ENCODE data around the gene ANKS1B. TPM values are rescaled to one million over a fixed set of nuclear protein-coding genes. Genes with fewer than 3 reads are reported as not detected.

ANKS1B gene
- total RNA-seq, 6 experiments from 2014 or later, result 0.31 to 0.66 (median 0.37) TPM

DNA sequence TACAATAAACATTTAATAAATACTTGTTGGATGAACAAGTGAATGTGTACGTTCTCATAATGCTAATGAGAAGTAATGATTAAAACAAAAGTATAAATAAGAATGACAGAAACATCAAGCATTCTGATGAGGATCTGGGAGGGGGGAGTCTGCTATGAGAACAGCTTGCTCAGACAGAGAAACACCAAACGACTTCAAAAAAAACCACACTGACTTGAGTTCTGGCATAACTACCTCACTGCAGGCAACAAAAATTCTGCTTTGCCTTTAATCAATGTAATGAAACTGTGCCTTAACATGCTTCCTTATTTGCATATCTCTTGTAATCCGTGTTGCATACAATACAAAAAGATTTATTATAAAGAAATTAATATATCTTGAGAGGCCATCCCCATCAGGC, 632.5 kb downstream of the ANKS1B start:
- no peak for DNase-seq
- Mint-ChIP-seq H3K27ac (no peak overlapping the region), H3K27me3 (ENCODE audit: insufficient read depth) (no peaks in the 10 kb centered on the region), H3K4me3 (no peak overlapping the region), H3K4me1 (ENCODE audit: low read depth) (no peaks in the 10 kb centered on the region), H3K36me3 (ENCODE audit: low read depth) (no peaks in the 10 kb centered on the region), H3K9me3 (peaks cover 21% of the 10 kb centered on the region)
- TF ChIP-seq, protein P1, sequence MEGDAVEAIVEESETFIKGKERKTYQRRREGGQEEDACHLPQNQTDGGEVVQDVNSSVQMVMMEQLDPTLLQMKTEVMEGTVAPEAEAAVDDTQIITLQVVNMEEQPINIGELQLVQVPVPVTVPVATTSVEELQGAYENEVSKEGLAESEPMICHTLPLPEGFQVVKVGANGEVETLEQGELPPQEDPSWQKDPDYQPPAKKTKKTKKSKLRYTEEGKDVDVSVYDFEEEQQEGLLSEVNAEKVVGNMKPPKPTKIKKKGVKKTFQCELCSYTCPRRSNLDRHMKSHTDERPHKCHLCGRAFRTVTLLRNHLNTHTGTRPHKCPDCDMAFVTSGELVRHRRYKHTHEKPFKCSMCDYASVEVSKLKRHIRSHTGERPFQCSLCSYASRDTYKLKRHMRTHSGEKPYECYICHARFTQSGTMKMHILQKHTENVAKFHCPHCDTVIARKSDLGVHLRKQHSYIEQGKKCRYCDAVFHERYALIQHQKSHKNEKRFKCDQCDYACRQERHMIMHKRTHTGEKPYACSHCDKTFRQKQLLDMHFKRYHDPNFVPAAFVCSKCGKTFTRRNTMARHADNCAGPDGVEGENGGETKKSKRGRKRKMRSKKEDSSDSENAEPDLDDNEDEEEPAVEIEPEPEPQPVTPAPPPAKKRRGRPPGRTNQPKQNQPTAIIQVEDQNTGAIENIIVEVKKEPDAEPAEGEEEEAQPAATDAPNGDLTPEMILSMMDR (IDR thresholded peaks at IDR 0.05), result no peak

DNA sequence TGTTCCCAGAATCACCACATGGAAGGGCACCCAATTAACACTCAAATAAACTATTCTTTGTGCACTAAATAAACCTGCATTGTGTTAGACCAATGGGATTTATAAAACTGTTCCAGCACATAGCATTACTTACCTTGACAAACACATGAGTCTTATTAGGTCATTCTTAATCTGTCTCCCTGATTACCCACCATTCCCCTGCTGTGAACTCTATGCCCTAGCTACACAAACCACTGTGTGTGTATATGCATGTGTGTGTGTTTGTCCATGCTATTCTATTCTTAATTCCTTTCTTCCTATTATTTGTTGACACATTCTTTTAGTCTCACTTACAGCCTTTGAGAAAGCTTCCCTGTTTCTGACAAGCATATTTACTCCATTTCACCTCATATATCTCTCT, 640.8 kb downstream of the ANKS1B start:
- Mint-ChIP-seq H3K27ac (no peak overlapping the region), H3K9me3 (peaks cover 53% of the 10 kb centered on the region), H3K4me1 (ENCODE audit: low read depth) (no peaks in the 10 kb centered on the region), H3K27me3 (ENCODE audit: insufficient read depth) (no peaks in the 10 kb centered on the region), H3K4me3 (no peak overlapping the region), H3K36me3 (ENCODE audit: low read depth) (no peaks in the 10 kb centered on the region)
- no peak for DNase-seq
- TF ChIP-seq, protein P1 (IDR thresholded peaks at IDR 0.05), result no peak

DNA sequence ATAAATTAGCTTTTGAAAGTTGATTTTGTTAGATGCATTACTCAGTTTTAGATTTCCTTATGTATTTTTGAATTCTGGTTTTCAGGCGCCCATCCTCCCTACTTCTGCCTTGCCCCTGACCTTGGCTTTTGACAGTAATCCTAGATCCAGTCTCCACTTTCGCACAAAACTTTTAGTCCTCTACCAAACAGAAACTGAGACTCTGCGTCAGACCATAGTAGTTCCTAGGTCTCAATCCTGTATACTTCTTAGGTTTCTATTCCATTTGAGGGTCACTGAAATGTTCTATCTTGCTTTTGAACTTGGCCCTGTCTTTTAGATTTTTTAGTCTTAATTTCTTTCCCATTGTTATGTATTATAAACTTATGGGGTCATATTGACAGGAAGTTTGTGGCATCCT, 645.1 kb downstream of the ANKS1B start:
- TF ChIP-seq, protein P1 (IDR thresholded peaks at IDR 0.05), result no peak
- DNase-seq, result no peak
- Mint-ChIP-seq H3K27me3 (ENCODE audit: insufficient read depth) (no peaks in the 10 kb centered on the region), H3K27ac (no peak overlapping the region), H3K36me3 (ENCODE audit: low read depth) (no peaks in the 10 kb centered on the region), H3K9me3 (peaks cover 63% of the 10 kb centered on the region), H3K4me3 (no peak overlapping the region), H3K4me1 (ENCODE audit: low read depth) (no peaks in the 10 kb centered on the region)

DNA sequence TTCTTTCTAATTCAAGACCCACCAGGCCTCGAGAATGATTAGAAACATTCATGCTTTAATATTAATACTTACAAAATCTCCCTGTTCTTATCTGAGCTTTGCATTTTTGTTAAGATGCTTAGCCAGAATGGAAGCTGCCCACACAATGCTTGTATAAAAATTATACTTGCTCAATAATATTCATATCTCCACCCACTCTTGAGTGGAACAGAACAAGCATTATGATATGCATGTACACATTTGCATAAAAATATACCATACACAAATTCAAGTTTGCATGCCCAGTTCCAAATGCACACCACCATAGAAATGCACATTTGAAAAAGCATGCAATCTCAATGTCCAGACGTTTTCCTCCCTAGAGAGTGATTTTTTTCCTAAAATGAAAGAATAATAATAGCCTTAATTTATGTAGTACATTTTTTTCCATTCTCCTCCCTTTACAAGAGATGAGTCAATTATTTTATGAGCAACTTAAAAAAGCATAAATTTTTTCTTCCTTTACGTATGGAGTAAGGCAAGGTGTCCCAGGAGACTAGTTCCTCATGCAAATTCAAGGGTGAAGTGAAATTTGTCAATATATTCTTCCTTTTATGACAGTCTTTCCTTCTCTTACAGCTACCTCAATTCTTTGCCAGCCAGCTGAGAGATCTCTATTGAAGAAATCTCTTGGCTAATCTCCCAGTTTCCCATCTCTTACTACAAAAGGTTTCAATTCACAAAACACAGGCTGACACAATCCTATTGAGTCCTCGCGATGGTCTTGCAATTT, 650.3 kb downstream of the ANKS1B start:
- Mint-ChIP-seq H3K4me3 (no peak overlapping the region), H3K36me3 (ENCODE audit: low read depth) (no peaks in the 10 kb centered on the region), H3K4me1 (ENCODE audit: low read depth) (no peaks in the 10 kb centered on the region), H3K9me3 (peaks cover 36% of the 10 kb centered on the region), H3K27ac (no peak overlapping the region), H3K27me3 (ENCODE audit: insufficient read depth) (no peaks in the 10 kb centered on the region)
- TF ChIP-seq, protein P1 (IDR thresholded peaks at IDR 0.05), result no peak
- DNase-seq, result no peak

DNA sequence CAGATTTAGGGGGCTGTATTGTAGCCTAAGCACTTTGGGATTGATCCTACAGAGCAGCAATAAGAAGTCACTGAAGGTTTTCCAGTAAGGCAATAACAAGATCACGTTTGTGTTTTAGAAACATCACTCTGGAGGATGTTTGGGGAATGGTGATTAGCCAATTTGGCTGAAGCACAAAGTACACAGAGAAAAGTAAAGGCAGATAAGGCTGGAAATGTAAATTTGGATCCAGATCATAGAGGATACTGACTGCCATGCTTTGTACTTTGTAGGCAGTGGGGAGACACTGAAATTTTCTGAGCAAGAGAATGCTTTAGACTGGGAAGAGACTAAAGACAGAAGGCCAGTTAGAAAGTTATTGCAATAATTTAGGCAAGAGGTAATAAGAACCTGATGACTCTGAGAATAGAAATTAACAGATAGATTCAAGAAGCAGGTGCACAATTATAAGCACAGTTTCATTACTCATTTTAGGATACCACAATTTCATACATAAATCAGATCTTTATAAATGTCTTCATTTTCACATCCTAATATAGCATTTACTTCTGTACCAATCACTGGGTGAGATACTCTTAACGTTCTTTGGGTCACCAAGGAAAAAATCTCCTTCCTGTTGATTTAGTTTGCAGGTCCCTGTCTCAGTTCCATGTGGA, 651.7 kb downstream of the ANKS1B start:
- H3K4me1 Mint-ChIP-seq (ENCODE audit: low read depth), result no peaks in the 10 kb centered on the region
- no peak overlapping the region for H3K4me3 Mint-ChIP-seq
- no peak overlapping the region for H3K27ac Mint-ChIP-seq
- TF ChIP-seq, protein P1 (IDR thresholded peaks at IDR 0.05), result no peak
- H3K9me3 Mint-ChIP-seq, result peaks cover 32% of the 10 kb centered on the region
- no peaks in the 10 kb centered on the region for H3K27me3 Mint-ChIP-seq (ENCODE audit: insufficient read depth)
- H3K36me3 Mint-ChIP-seq (ENCODE audit: low read depth), result no peaks in the 10 kb centered on the region
- DNase-seq, result no peak
